GF-D8 (cell line): ENCODE results near the gene POC1B.

ENCODE experiments used
- DNase-seq: peaks from one replicate; lab custom pipeline; 2025; lab: John Stamatoyannopoulos, UW

The POC1B gene

DNA sequence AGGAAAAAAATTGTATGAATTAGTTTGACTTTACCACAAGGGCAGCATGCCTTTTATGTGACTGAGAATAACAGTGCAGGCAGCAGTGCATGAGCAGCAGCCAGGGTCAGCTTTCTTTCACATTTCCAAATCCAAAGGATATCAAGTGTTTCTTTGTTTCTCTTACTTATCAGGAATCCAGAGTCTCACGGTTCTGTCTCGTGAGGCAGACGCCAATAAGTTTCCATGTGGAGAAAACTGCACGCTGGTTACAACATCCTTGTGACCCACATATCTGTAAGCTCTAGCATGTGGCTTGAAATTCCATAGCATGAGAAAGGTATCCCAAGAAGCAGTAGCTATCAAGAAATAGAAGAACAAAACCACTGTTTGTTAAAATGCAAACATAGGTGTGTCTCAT lies 28.8 kb downstream of the POC1B start:
- DNase-seq = no peak

DNA sequence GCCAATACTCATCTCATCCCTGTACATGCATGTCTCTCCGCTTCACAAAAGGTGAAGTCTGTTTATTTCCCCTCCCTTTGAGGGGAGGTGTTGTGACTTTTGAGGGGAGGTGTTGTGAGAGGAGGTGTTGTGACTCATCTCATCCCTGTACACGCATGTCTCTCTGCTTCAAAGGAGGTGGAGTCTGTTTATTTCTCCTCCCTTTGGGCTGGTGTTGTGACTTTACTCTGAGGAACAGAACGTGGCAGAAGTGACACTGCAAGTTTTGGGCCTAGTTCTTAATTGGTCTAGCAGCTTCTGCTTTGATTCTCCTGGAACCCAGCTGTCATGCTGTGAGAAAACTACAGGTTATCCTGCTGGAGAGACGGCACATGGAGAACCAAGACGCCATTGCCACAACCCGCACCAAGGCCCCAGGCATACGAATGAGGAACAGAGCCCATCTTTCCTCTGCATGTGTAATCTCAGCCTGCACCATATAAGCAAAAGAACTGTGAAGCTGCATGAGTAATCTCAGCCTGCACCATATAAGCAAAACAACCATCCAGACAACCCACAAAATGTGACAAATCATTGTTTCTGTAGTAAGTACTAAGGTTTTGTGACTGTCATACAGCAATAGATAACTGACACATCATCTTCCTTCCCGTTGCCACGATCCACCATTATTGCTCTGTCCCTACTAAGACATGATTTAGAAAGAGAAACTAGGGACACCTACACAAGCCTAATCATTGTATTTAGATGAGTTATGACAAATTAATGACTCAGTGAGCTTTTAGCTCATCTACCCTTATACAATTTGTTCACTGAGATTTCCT lies 31.2 kb downstream of the POC1B start:
- no peak for DNase-seq

DNA sequence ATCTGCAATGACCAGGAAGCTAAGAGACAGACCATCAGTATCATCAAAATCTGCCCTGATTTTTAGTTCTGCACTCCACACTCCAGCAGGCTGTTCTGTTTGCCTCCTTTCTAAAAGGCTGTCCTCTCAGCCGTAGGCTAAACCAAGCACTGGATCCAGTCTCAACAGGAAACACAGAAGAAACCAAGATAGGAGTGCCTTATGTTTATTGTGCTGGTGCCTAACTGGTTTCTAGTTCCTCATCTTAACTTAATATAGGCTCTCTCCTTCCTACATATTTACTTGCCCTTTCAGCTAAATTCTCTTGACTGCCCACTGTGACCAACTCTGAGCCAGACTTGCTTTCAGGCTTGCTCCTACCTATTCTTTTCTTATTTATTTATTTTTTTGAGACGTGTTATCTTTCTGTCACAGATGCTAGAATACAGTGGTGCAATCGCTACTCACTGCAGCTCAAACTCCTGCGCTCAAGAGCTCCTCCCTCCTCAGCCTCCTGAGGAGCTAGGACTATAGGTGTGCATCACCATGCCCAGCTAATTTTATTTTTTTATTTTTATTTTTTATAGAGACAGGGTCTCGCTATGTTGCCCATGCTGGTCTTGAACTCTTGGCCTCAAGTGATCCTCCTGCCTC lies 32.1 kb downstream of the POC1B start:
- DNase-seq = no peak

DNA sequence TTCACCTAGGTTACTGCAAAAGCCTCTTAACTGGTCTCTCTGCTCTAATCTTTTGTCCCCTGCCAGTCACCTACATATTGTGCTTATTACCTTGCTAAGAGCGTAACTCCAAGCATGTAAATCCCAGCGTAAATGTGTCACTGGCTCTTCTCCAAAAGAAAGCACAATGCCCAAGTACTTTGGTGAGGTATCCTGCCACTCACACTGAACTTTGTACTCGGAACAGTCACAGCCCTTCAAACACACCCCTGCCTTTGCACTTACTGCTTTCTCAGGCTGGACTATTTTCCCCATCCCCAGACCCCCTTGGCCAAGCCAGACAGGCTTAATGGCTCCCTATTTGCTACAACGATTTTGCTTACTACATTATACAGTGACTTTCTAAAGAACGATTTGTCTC lies 33.0 kb downstream of the POC1B start:
- DNase-seq = no peak

DNA sequence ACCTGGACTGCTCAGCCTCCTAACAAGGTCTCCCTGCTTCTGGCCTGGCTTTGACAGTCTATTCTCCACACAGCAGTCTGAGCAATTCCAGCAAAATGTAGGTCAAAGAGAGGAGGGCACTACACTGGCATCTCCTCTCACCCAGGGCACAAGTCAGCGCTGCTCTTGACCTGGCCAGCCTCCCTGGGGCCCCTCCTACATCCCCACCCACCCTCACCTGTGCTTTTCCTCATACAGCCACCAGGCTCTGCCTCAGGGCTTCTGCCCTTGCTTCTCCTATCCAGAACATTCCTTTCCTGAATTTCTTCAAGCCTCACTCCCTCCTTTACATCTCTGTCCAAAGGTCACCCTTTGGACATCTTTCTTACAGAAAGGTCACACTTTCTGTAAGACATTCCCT lies 34.9 kb downstream of the POC1B start:
- no peak for DNase-seq

DNA sequence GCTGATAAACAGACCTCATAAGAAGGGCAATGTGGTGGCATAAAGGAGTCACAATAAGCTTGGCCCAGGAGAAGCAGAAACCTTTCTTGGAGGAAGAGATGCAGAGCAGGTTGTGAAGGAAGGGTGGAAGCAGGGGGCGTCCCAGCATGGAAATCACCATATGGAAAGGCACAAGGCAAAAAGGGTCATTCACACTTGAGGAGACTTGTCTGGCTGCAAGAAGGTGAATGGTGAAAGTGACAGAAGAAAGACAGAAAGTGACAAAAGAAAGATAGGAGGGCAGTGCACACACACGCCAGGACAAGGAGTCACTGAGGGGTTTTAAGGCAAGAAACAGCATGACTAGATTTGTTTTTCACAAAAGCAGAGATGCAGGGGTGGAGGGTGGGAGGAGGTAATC lies 39.6 kb downstream of the POC1B start:
- no peak for DNase-seq

DNA sequence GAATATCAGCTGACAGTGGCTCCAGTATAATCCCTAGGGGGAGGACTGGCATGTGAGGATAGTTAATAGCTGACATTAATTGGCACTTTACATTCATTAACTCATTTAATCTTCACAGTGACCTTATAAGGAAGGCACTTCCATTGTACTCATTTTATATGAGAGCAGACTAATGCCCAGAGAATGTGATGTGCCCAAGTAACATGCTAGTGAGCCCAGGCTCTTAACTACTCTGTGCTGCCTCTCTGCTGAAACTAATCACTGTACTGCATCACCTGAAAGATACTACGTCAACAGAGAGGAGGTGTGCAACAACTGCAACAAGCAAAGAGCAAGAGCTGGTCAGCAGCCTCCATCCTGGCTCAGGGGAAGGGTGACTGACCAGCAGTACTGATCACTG lies 41.4 kb downstream of the POC1B start:
- DNase-seq = no peak

DNA sequence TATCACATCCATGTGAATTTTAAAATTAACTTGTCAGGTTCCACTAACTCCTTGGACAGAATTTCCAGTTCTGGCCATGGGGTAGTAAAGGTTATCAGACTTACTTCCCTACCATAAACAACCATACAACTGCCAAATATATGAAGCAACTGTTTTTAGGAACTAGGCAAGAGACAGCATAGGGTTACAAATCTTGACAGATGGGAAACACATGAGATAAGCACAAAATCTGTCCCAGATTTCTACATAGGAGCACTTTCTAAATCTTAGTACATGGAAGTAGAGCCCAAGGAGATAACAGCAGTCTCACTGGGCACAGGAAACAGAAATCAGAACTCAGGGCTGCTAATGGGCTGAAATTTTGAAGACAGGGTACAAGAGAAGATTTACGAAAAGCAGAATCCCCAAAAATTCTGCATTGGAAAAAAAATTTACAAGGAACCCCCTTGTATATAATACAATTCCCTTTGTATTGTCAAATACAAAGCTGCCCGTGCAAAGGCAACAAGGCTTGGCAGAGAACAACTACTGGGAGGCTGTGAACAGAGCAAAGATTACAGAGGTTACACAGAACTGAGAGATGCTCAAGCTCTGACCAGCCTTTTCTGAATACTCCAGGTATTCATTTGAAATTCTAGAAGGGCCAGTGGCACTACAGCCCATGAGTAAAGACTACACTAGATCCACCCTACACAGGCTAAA lies 44.5 kb downstream of the POC1B start:
- no peak for DNase-seq

DNA sequence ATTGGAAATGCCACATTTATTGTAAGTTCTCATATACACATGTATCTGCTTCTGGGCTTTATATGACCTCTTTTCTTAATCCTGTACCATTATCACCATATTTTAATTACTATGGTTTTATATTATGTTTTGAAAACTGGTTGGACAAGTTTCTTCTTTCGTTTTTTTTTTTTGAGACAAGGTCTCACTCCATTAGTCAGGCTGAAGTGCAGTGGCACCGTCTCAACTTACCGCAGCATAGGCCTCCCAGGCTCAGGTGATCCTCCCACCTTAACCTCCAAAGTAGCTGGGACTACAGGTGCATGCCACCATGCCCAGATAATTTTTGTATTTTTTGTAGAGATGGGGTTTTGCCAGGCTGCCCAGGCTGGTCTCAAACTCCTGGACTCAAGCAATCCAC lies 45.9 kb downstream of the POC1B start:
- no peak for DNase-seq

DNA sequence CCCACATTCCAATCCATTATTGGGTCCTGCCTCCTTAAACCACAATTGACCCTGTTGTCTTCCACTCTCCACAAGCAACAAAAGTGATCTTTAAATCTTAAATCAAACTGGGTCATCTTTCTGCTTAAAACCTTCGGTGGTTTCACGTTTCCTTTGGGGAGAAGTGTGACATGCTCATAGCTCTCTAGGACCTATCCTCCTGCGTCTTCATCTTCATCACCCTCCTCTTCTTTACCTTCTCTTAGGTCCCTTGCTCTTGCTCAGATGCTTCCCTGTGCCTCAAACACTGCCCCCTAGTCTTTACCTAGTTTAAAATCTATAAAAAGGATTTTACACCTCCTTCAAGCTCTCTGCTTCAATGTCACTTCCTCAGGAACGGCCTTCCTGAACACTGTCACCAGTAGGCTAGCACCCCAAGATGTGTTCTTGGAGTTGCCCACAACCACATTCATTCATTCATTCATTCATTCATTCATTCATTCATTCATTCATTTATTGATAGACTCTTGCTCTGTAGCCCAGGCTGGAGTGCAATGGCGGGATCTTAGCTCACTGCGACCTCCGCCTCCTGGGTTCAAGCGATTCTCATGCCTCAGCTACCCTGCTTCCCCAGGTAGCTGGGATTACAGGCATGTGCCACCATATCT lies 48.1 kb downstream of the POC1B start:
- DNase-seq = no peak

DNA sequence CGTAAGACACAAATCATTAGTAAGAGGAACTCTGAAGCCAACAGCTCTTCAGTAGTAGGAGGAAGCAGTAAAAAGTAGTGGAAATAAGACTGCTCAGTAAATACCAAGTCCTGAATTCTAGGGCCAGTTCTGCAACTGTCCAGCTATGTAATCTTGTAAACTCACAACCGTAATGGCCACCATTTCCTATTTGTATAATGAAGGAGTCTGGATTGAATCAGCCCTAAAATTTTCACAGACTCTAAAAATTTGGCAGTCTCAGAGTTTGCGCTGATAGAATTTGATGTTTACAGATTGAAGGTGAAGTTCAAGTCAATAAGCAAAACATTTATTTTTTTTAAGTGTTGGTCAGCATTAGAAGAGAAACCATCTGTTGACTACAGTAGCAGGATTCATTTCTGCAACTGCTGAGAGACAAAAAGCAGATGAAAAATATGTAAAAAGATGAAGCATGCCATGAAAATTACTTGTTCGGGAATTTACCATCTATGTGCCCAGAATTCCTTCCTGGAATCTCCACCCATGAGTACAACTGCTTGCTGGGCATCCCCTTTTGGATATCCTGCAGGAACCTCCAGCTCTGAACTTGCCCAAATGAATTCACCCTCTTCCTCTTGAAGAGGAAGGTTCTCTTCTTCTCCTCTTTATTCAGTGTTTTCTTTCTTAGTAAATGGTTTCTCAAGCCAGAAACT lies 48.8 kb downstream of the POC1B start:
- DNase-seq = no peak

DNA sequence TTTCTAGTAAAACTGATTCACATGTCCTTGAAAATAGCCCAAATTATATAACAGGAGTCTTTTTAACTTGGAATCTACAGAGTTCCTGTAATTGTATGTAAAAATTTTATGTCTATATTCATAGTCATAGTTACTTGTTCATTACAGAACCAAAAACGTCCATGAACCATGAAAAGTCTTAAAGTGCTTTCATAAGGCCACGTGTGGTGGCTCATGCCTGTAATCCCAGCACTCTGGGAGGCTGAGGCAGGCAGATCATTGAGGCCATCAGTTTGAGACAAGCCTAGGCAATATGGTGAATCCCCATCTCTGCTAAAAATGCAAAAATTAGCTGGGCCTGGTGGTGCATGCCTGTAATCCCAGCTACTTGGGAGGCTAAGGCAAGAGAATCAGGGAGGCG lies 49.6 kb downstream of the POC1B start:
- DNase-seq = no peak

DNA sequence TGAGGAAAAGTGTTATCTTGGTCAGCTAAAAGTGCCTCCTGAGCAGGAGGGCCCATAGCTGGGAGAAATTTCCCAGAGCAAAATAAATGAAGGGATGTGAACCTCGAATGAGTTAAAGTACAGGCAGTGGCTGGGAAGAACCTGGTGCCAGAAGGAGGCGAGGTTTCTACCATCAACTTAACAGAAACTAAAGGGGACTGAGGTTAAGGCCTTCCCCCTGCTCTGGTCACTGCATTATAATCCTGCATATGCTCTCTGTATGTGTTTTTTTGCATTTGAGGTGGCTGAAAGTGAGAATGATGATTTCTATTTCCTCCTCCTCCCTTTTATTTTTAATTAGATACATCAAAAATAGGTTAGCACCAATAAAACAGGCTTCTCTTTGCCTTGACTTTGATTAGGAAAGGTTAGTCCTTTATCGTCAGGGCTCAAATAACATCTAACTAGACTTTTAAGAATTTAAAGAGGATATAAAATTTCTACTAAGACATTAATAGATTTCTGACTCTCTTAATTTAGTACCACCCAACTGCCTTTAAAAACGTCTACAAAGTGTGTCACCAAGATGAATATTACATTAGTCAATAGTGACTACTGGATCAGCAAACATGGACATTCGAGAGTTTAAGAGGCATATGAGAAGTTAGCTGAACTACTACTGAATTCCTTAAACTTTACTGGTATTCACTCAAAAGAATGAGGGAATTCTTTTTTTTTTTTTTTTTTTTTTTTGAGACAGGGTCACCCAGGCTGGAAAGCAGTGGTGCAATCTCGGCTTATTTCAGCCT lies 50.5 kb downstream of the POC1B start:
- no peak for DNase-seq

DNA sequence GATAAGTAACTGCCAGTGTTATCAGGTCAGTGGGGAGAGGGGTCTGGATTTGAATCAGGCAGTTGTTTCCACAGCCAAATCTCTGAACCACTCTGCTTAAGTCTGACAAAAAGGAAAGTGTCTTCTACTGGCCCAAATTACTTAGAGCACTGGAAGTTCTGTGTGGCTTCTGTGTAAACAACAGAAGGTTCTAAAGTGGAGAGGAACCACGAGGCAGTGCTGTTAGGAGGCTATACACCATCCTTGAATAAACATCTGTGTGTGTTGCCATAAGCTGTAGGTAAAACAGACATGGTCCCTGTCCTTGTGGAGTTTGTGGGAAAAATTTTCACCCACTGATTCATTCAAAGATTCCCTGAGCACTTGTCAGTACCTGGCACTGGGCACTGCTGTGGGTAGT lies 51.2 kb downstream of the POC1B start:
- DNase-seq = no peak

DNA sequence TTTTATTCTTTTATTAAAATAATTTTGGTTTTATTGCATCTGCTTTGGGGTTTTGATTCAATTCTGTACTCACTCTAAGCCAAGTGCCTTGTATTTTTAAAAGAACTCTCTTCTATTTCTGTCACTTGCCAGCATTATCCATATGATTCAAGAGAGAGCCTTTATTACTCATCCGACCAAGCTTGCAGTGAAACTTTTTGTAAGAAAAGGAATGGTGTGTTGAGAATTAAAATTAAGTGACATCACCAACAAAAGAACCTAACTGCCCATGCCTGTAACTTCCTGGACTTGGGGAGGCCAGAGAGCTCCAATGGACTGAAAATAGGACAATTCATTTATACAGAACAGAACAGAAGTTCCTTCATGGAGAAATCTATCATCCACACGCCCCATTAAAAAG lies 53.3 kb downstream of the POC1B start:
- no peak for DNase-seq

DNA sequence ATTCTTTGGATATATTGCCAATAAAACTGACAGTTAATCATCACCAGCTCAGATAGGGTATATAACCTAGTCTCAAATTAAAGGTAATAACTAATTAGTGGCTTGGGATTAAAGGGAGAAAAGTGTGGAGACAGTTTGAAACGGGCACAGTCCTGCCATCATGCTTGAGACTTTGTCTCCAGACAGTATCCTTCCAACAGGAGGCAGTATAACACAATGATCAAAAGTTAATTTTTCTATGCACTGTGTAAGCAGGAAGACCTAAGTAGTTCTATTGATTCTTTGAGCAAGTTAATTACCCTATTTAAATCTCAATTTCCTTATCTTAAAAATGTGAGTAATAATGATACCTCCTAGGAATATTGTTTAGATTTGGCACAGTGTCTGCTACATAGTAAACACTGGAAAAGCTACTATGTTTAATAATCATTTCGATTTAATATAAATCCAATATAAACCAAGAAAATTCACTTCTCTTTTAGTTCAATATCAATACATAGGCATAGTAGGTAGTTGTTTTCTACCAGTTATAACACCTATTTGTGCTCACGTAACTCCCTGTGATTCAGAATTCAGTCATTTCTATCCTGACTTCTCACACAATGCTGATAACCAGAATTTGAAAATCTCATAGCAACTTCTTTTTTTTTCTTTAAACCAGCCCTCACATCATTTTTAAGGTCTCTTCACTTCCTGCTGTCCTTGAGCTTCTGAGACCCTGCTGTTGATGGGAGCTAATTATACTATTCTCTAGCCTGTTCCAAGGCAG lies 54.9 kb downstream of the POC1B start:
- peak; percentile 6 for DNase-seq

DNA sequence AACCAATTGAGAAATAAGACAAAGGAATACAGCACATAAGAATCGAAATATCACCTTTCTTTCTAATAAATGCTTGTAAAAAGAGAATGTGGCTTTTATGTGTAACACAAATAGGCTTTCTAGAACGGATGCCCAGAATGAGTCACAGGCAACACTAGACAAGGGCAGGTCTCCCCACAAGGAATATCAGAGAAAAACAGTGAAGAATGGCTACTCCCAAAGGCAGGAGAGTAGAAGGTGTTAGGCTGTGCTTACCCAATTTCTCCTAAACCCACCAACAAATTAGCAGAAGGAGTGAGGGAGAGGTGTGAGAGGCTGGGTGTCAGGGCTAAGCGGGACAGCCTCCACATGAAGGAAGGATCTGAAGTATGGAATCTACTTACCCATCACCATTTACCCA lies 56.5 kb downstream of the POC1B start:
- no peak for DNase-seq

DNA sequence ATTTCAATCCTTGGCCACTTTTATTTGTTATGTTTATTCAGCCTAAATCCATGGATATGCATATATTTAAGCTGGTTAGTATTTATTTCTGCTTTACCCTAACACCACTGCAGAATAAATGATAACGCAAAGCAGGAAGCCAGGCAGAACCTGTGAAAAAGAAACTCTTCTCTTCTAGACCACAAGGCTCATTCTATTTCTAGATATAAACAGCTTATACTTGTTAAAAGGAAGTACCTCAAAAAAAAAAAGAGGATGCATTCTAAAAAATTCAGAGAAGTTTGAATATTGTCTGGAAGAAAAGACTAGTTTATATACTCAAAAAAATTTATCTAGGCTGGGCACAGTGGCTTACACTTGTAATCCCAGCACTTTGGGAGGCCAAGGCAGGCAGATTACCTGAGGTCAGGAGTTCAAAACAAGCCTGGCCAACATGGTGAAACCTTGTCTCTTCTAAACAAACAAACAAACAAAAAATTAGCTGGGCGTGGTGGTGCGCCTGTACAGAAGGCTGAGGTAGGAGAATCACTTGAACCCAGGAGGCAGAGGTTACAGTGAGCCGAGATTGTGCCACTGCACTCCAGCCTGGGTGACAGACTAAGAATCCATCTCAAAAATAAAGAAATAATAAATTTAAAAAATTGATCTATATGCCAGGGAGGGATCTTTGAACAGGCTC lies 57.1 kb downstream of the POC1B start:
- DNase-seq = no peak

DNA sequence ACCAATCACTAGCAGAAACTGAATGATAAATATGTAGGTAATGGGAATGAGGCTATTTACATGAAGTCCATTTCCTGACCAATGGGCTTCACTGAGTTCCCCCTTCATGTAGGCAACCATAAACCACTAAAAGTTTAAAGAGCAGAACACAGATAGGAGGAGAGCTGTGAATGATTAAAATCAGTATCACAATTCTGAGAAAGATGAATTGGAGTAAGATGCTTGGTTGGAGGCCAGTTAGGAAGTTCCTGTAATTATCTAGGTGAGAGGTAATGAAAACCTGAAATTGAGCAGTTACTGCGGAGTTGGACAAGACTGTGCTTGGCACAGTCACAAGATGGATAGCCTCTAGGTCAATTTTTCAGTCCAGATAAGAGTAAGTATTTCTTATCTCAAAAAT lies 57.8 kb downstream of the POC1B start:
- DNase-seq = no peak

DNA sequence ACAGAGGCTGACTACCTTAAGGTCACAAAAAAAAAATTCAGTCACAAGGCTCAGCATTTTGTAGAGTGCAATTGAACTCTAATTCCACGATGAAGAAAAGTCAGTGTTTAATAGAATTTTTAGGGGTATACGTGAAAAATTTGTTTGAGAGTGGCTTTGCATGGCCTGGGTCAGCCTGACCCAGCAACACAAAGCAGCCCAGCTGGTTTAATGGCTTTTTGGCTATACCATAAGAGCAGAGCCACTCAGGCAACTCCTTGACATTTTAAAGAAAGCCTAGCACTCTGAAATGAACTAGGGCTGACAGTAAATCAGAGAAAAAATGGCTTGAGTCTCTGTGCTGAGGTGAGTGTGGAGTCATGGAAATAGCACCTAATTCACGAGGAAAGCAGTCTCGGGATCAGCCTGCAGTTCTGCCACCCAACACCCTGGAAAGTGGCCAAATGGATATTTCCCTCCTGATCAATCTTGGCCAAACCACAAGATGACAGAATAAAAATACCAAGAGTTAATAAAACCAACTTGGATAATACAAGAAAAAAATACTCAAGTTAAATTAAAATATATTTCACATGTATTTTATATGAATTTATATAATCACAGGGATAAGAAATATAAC lies 60.8 kb downstream of the POC1B start:
- DNase-seq = no peak
